OCI-LY3 (cell line): ENCODE results near the gene TXNDC17.

Experiments
- EZH2phosphoT487 ChIP-seq: fragments of 200-600 bp; shearing (Covaris generic); IDR thresholded peaks from 2 replicates; pipeline ENCODE4 v1.6.1; 2018; ENCODE audit warnings: antibody characterized with exemption, mixed run types, low read depth
- TF ChIP-seq, protein P1 (sequence below): fragments of 200-600, 300-600 bp; sonication (generic); IDR thresholded peaks from 2 replicates; pipeline ENCODE4 v1.5.1; 2014; ENCODE audit warnings: antibody characterized with exemption, low read length, low read depth

DNA sequence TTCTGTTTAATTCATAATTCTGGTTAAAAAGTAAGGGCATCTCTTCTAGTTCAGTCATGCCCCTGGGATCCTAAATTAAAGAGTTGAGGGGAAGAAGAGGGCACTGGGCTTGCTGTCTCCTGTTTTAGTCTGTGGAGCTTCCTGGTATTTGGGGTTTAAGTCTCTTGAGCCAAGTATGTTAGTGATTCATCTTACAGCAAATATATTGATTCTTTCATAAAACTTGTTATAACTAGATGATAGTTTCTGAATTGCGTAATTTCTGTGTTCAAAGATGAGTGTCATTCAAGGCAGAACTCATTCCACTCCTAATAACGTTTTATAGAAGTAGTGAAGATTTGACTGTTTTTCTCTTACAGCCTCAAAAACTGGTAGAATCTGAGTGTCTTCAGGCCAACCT, 1.7 kb downstream of the TXNDC17 start:
- TF ChIP-seq, protein P1, sequence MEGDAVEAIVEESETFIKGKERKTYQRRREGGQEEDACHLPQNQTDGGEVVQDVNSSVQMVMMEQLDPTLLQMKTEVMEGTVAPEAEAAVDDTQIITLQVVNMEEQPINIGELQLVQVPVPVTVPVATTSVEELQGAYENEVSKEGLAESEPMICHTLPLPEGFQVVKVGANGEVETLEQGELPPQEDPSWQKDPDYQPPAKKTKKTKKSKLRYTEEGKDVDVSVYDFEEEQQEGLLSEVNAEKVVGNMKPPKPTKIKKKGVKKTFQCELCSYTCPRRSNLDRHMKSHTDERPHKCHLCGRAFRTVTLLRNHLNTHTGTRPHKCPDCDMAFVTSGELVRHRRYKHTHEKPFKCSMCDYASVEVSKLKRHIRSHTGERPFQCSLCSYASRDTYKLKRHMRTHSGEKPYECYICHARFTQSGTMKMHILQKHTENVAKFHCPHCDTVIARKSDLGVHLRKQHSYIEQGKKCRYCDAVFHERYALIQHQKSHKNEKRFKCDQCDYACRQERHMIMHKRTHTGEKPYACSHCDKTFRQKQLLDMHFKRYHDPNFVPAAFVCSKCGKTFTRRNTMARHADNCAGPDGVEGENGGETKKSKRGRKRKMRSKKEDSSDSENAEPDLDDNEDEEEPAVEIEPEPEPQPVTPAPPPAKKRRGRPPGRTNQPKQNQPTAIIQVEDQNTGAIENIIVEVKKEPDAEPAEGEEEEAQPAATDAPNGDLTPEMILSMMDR = no peak
- TF ChIP-seq EZH2phosphoT487 = no peak
